Measurements from ENCODE around the gene KCND1.
A peak's percentile ranks its signal among the peaks of the same experiment; 100 is the strongest.

KCND1 gene

DNA sequence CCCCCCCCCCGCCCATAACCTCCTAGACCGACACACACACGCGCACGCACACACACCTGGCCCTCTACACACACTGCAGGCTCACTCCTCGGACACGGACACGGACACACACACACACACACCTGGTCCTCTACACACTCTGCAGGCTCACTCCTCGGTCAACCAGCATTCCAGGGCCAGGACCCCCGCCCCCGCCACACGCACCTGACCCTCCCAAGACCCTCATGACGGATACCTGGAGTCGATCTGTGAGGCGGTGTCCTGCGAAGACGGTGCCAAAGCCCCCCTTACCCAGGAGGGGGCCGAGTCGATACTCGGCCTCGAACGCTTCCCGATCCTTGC lies 53.4 kb downstream of the KCND1 start:
- DNase-seq (ENCODE audit: low read depth) = no peak
- H3K4me3 ChIP-seq (ENCODE audit: low read depth, low read length) = peak overlapping the region; percentile 63

DNA sequence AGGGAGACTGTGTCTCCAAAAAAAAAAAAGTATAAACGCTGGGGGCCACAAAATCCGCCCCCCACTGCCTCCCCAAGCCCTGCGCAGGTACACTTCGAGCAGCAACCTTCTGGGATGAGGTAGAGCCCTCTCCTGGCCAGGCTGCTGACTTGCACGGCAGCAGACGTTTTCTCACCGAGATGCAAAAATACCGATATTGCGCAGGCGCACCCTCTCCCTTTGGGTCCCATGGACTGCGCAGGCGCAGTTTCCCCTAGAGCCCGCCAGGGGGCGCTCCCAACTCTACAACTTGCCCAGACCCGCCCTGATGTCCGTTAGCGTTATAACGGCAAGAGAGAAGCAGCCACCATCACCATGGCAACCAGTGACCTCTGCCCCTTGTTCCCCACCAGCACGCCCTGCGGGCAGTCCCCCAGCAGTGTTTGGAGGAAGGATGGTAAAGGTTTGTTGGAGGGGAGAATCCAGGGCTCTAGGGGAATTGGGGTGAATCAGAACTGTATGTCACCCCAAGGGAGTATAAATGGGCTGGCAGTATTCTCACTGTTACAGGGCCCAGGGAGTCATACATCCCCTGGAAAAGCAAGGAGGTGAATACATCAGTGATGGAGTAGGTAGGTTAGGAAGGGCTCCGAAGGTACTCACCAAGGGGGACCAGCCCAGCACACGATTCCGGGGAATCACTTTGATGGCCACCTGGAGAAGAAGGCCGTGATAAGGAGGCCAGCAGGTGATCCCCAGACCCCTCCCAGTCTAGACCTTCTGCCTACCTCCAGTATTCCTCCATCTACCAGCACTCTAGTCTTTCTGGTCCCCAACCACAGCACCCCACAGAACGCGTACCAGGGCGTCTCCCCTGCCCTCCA lies 54.3 kb downstream of the KCND1 start:
- DNase-seq (ENCODE audit: low read depth) = peak; percentile 51
- H3K4me3 ChIP-seq (ENCODE audit: low read depth, low read length) = peak overlapping the region; percentile 63

DNA sequence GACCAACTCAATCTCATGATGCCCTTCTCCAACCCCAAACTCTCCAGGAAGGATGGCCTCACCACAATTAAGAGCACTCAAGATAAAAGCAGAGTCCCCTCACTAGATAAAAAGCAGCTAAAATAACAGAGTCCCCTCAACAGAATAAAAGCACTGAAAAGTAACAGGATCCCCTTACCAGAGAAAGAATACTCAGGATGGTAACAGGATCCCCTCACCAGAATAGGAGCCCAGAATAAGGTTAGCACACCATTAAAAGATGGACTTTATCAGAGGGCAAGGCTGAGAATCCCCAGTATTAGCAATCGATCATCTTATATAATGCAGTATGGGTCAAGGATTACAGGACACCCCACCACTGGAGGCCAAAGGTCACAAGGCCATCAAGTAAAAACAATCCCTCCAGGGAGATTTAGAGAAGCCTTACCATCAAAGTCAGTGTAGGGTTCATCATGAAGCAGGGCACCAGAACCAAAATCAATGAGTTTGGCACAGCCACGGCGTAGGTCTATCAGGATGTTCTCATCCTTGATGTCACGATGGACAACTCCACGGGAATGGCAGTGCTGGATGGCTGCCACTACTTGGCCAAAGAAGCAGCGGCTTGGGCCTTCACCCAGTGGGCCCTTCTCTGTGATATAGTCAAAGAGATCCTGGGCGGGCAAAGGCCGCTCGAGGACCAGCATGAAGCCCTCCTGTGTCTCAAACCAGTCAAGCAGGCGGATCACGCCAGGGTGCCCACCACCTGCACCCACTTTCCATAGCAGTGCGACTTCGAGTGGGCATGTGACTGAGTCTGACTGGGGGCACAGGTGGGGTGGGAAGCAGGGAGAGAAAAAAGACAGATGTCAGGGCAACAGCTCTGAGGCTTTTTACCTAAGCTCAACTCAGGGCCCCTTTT lies 56.8 kb downstream of the KCND1 start:
- H3K4me3 ChIP-seq (ENCODE audit: low read depth, low read length) = no peak overlapping the region
- no peak for DNase-seq (ENCODE audit: low read depth)

DNA sequence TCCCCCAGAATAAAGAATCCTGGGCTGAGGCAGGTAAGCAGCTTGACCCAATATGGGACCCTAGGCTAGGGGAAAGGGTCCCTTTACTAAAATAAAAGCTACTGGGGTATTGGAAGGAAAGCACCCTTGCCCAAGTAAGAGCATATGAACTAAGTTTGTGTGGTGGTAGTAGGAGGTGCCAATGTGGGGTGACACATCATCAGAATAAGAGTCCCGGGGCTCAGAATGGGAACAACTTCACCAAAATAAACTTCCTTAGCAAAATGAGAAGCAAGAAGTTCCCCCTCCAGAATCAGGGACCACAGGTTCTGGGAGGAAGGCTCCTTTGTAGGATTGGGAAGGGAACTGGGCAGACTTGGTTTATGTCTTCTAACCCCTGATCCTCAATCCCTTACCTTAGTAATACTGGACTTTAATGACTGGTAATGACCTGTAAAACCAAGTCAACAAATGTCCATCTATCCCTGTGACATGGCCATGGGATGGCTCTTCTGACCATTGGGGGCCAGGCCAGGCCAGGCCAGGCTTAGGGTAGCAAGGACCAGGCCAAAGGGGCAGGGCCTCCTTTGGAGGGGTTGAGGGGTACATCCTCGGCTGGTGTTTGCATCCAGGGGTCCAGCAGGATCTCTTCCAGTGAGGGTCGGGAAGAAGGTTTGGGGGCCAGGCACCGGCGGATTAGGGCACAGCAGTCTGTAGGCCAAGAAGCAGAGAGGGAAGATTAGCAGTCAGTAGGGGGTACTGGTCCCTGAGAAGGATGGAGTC lies 57.9 kb downstream of the KCND1 start:
- no peak overlapping the region for H3K4me3 ChIP-seq (ENCODE audit: low read depth, low read length)
- DNase-seq (ENCODE audit: low read depth) = no peak

DNA sequence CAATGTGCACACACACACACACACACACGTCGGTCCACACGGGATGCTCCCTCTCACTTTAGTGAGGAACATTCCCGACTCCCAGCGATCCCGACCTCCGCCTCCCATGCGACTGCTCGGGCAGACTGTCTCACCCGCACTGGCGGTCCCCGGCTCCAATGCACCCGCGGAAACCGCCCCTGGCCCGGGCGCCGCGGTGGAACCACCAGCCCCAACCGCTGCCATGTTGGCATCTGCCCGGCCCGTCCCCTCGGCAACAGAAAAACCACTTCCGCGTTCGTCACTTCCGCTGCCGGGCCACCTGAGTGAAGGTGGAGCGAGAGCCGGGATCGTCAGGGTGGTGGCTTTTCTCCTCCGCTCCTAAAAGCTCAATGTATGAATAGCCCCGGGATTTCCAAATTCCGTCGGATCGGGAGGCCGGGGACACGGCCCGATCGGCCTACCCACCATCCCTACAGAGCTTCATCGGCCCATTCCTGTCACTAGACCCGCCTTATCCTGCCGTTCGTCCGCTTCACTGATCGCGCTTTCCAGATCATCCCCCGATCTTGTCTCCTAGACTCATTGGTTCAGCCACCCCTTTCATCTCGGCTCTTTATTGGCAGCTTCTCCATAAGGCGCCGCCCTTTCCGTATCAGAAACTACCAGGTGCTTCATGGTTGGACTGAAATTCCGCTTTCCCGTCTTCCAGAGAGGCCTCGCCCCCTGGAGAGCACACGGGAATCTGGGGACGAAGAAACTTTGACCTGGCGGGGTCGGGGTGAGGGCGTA lies 60.0 kb downstream of the KCND1 start, which contains the start of gene SLC35A2:
SLC35A2 (minus strand) TSS at position 235 of the 771 bp plus-strand sequence; CDS start at position 225, 10 bp downstream.
- DNase-seq (ENCODE audit: low read depth) = no peak

More for the DNA sequence above, 60.0 kb downstream of the KCND1 start, which contains the start of gene SLC35A2:
- peak within 1 kb of the TSS; percentile 76 for H3K4me3 ChIP-seq (ENCODE audit: low read depth, low read length)
